AG09309 (cell line): ENCODE measurements around the gene TSPAN15.

Source experiments
- DNase-seq: peaks from one replicate; pipeline ENCODE4 v3.0.0-alpha.2; 2010; ENCODE audit warnings: low read depth
- H3K4me3 ChIP-seq: 2 replicates; pipeline ENCODE4 v1.5.1; 2011; ENCODE audit warnings: mild to moderate bottlenecking, low read depth, low read length, moderate library complexity; ENCODE audit not compliant: control insufficient read depth
- TF ChIP-seq, protein P1 (sequence below): IDR thresholded peaks from 2 replicates; pipeline ENCODE4 v1.5.1; 2011; ENCODE audit warnings: mild to moderate bottlenecking, low read depth, low read length, inconsistent platforms; ENCODE audit not compliant: insufficient read depth, control insufficient read depth; ENCODE audit errors: missing control alignments

TSPAN15 gene

DNA sequence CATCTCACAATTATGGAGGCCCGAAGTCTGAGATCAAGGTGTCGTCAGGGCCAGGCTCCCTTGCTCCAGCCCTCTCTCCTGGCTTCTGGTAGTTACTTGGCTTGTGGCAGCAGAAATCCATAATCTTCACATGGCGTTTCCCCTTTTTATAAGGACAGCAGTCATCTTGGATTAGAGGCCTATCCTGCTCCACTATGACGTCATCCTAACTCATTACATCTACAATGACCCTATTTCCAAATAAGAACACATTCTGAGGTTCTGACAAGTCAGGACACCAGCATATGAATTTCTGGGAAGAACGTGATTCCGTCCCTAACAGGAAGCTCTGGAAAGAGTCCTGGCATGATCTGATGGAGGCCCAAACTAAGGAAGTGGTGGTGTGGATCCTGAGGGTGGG is 86.2 kb downstream of the TSPAN15 start:
- no peak overlapping the region for H3K4me3 ChIP-seq
- TF ChIP-seq, protein P1, sequence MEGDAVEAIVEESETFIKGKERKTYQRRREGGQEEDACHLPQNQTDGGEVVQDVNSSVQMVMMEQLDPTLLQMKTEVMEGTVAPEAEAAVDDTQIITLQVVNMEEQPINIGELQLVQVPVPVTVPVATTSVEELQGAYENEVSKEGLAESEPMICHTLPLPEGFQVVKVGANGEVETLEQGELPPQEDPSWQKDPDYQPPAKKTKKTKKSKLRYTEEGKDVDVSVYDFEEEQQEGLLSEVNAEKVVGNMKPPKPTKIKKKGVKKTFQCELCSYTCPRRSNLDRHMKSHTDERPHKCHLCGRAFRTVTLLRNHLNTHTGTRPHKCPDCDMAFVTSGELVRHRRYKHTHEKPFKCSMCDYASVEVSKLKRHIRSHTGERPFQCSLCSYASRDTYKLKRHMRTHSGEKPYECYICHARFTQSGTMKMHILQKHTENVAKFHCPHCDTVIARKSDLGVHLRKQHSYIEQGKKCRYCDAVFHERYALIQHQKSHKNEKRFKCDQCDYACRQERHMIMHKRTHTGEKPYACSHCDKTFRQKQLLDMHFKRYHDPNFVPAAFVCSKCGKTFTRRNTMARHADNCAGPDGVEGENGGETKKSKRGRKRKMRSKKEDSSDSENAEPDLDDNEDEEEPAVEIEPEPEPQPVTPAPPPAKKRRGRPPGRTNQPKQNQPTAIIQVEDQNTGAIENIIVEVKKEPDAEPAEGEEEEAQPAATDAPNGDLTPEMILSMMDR: no peak
- no peak for DNase-seq

DNA sequence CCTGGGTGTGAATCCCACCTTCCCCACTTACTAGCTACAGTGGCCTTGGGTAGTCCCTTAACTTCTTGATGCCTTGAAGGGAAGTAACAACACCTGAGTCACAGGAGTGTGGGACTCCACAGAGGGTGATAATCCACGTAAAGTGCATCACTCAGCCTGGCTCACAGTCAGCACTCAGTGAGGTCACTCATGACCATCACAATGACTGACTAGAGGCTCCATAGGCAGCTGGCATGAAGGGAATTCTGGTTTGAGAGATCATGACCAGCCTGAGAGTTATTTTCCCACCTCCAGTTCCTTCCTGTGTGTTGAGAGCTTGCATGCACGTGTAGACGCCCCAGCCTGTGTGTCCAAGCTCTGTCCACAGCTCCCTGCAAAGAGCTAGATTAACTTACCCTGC is 87.2 kb downstream of the TSPAN15 start:
- H3K4me3 ChIP-seq: no peak overlapping the region
- DNase-seq: no peak
- TF ChIP-seq, protein P1: no peak

DNA sequence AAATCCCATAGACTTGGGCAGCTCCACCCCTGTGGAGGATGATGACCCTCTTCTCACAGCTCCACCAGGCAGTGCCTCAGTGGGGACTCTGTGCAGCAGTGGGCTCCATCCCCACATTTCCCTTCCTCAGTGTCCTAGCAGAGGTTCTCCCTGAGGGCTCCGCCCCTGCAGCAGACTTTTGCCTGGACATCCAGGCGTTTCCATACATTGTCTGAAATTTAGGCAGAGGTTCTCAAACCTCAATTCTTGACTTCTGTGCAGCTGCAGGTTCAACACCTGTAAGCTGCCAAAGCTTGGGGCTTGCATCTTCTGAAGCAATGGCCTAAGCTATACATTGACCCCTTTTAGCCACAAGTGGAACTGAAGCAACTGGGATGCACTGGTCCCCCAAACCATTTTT is 90.2 kb downstream of the TSPAN15 start:
- DNase-seq: no peak
- TF ChIP-seq, protein P1: no peak
- no peak overlapping the region for H3K4me3 ChIP-seq

GRCh38 chr10:69549959-69550358 is 98.7 kb downstream of the TSPAN15 start:
- DNase-seq: no peak
- TF ChIP-seq, protein P1: no peak
- no peak overlapping the region for H3K4me3 ChIP-seq

DNA sequence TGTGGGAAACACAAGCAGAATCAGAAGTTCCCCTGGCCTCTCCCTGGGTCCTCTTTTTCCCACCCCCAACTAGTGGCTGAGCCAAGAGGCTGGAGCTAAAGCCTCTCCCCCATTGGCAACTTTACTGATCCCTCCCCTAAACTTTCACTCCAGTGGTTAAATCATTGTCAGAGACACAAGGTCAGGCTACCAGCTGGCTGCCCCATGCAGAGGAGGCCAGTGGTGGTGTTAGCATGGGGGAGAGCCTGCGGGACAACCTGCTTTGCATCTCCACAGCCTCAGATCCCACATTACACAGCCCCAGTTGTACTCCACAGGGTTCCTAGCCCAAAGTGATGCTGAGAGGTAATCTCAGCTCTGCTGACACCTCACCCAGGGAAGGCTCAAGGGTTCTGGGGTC is 101.0 kb downstream of the TSPAN15 start:
- TF ChIP-seq, protein P1: no peak
- H3K4me3 ChIP-seq: no peak overlapping the region
- no peak for DNase-seq

- H3K4me3 ChIP-seq: no peak overlapping the region
- TF ChIP-seq, protein P1: no peak
- DNase-seq: no peak
Observed at GRCh38 chr10:69553328-69553727, 102.1 kb downstream of the TSPAN15 start.

GRCh38 chr10:69554611-69555010 is 103.3 kb downstream of the TSPAN15 start:
- TF ChIP-seq, protein P1: no peak
- no peak for DNase-seq
- no peak overlapping the region for H3K4me3 ChIP-seq
